ENCODE data around the gene CAMTA1. TPM values are rescaled to one million over a fixed set of nuclear protein-coding genes. Genes with fewer than 3 reads are reported as not detected.

CAMTA1 gene
- total RNA-seq, 1 experiment from 2014 or later = 60.0 TPM

DNA sequence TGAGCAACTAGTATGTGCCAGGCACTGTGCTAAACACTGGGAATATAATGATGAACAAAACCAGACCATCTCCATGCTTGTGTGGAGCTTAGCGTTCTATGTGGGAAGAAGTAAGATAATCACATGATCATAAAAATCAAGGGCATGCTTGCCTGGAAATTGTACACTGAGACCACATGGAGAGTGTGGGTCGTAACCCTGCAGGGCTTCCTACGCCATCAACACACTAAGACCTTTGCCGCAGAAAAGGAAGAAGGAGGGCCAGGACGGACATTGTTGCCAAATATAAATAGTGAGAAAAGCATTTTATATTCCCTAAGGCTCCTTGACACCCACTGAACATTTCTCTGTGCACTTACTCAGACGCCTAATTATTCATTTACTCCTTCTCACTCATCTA, 597.7 kb downstream of the CAMTA1 start:
- intact Hi-C loops (cut with micrococcal nuclease; ENCODE audit: unreplicated experiment) = no loop called here
- no TSS peak for BruUV-seq (replicated peaks)
- Histone ChIP-seq H3K9me3 (no peaks in the 10 kb centered on the region), H3K36me3 (ENCODE audit: control insufficient read depth, insufficient read depth, low read length) (no peaks in the 10 kb centered on the region), H3K27me3 (replicated peaks; ENCODE audit: control insufficient read depth, insufficient read depth, low read length) (no peaks in the 10 kb centered on the region), H3K4me1 (peaks cover 10% of the 10 kb centered on the region), H3K4me3 (ENCODE audit: low read depth, low read length) (no peak overlapping the region)
- H3K27ac Mint-ChIP-seq (ENCODE audit: unreplicated experiment) = no peak overlapping the region
- CTCF ChIA-PET = interaction anchor here (0.5 kb wide), 1 partner anchor 489 kb away, joined by 5 read pairs; no protein-coding TSS in a partner anchor
- no peaks in the 10 kb centered on the region for H3K36me3 Mint-ChIP-seq (ENCODE audit: insufficient read depth, unreplicated experiment)
- POLR2A ChIA-PET = no interaction called here
- peaks cover 8% of the 10 kb centered on the region for H3K4me1 Mint-ChIP-seq (ENCODE audit: low read depth, unreplicated experiment)
- no peak overlapping the region for H3K4me3 Mint-ChIP-seq (ENCODE audit: unreplicated experiment)
- DNase-seq = no peak
- no peaks in the 10 kb centered on the region for H3K9me3 Mint-ChIP-seq (ENCODE audit: unreplicated experiment)
- TF ChIP-seq, protein P1, sequence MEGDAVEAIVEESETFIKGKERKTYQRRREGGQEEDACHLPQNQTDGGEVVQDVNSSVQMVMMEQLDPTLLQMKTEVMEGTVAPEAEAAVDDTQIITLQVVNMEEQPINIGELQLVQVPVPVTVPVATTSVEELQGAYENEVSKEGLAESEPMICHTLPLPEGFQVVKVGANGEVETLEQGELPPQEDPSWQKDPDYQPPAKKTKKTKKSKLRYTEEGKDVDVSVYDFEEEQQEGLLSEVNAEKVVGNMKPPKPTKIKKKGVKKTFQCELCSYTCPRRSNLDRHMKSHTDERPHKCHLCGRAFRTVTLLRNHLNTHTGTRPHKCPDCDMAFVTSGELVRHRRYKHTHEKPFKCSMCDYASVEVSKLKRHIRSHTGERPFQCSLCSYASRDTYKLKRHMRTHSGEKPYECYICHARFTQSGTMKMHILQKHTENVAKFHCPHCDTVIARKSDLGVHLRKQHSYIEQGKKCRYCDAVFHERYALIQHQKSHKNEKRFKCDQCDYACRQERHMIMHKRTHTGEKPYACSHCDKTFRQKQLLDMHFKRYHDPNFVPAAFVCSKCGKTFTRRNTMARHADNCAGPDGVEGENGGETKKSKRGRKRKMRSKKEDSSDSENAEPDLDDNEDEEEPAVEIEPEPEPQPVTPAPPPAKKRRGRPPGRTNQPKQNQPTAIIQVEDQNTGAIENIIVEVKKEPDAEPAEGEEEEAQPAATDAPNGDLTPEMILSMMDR (IDR thresholded peaks at IDR 0.05; ENCODE audit: insufficient read depth in 1 of 2, low read depth in 1 of 2, low read length in 1 of 2, severe bottlenecking in 1 of 2, unreplicated experiment in 1 of 2) = no peak
- peaks cover 4% of the 10 kb centered on the region for H3K27me3 Mint-ChIP-seq (ENCODE audit: insufficient read depth, unreplicated experiment)

DNA sequence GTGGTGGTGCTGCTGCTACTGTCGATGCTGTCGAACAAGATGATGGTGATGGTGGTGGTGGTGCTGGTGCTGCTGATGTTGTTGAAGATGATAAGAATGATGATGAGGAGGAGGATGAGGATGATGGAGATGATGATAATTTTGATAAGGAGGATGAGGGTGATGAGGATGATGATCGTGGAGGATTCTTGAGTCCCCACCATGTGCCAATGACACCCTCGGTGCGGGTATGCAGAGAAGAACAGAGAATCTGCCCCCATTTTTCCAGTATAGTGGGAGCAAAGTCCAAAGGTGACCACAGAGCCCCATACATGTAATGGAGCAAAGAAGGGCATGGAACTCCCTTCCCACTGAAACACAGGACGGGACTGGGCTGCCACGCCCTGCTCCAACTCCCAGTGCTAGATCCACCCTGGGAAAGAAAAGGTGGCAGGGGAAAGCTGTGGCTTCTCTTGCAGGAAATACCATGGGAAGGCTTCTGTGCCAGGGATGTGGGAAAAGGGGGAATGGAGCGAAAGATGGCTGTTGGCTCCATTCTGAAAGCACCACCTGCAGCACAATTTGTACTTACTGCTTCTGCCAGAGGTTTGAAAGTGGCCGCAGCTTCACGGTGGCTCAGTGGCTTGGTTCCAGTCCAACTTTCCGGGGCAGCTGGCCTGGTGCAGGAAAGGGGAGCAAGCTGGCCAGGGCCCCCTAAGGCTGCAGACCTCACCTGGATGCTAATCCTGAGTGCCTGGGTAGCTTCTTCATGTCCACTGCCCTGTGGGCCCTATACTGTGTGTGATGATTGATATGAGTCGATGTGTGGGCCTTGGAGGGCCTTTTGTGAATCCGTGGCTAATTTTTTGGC, 598.6 kb downstream of the CAMTA1 start:
- BruUV-seq (replicated peaks) = no TSS peak
- Mint-ChIP-seq H3K4me3 (ENCODE audit: unreplicated experiment) (no peak overlapping the region), H3K9me3 (ENCODE audit: unreplicated experiment) (no peaks in the 10 kb centered on the region), H3K4me1 (ENCODE audit: low read depth, unreplicated experiment) (peaks cover 8% of the 10 kb centered on the region), H3K27ac (ENCODE audit: unreplicated experiment) (no peak overlapping the region), H3K27me3 (ENCODE audit: insufficient read depth, unreplicated experiment) (peaks cover 4% of the 10 kb centered on the region), H3K36me3 (ENCODE audit: insufficient read depth, unreplicated experiment) (no peaks in the 10 kb centered on the region)
- H3K4me1 ChIP-seq = peaks cover 13% of the 10 kb centered on the region
- intact Hi-C loops (cut with micrococcal nuclease; ENCODE audit: unreplicated experiment) = no loop called here
- DNase-seq = no peak
- no peaks in the 10 kb centered on the region for H3K27me3 ChIP-seq (replicated peaks; ENCODE audit: control insufficient read depth, insufficient read depth, low read length)
- ChIA-PET POLR2A (no interaction called here), CTCF (no interaction called here)
- TF ChIP-seq, protein P1 (IDR thresholded peaks at IDR 0.05; ENCODE audit: insufficient read depth in 1 of 2, low read depth in 1 of 2, low read length in 1 of 2, severe bottlenecking in 1 of 2, unreplicated experiment in 1 of 2) = no peak
- H3K9me3 ChIP-seq = no peaks in the 10 kb centered on the region
- H3K4me3 ChIP-seq (ENCODE audit: low read depth, low read length) = no peak overlapping the region
- H3K36me3 ChIP-seq (ENCODE audit: control insufficient read depth, insufficient read depth, low read length) = no peaks in the 10 kb centered on the region

DNA sequence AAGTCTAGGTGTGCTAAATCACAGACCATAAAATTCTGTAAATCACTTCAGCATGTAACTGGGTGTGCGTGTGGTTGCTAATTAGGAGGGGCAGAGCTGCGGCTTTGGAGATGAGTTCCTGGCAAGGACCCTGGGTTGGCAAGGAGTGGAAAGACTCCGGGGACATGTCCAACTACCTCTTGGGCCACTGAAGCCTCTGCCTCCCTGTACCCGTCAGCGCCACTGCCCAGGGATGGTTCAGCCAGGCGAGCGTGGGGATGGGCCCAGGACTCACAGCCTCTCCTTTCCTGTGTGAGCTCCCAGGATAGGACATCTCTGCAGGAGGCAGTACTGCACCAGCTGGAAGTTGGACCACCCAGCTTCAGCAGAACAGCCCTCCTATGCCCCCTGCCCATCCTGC, 599.4 kb downstream of the CAMTA1 start:
- no peaks in the 10 kb centered on the region for H3K36me3 ChIP-seq (ENCODE audit: control insufficient read depth, insufficient read depth, low read length)
- no peaks in the 10 kb centered on the region for H3K36me3 Mint-ChIP-seq (ENCODE audit: insufficient read depth, unreplicated experiment)
- H3K27me3 Mint-ChIP-seq (ENCODE audit: insufficient read depth, unreplicated experiment) = peaks cover 4% of the 10 kb centered on the region
- peaks cover 13% of the 10 kb centered on the region for H3K4me1 ChIP-seq
- H3K4me3 ChIP-seq (ENCODE audit: low read depth, low read length) = no peak overlapping the region
- no TSS peak for BruUV-seq (replicated peaks)
- no peak overlapping the region for H3K27ac Mint-ChIP-seq (ENCODE audit: unreplicated experiment)
- H3K9me3 ChIP-seq = no peaks in the 10 kb centered on the region
- H3K27me3 ChIP-seq (replicated peaks; ENCODE audit: control insufficient read depth, insufficient read depth, low read length) = no peaks in the 10 kb centered on the region
- H3K4me1 Mint-ChIP-seq (ENCODE audit: low read depth, unreplicated experiment) = peaks cover 8% of the 10 kb centered on the region
- H3K9me3 Mint-ChIP-seq (ENCODE audit: unreplicated experiment) = no peaks in the 10 kb centered on the region
- TF ChIP-seq, protein P1 (IDR thresholded peaks at IDR 0.05; ENCODE audit: insufficient read depth in 1 of 2, low read depth in 1 of 2, low read length in 1 of 2, severe bottlenecking in 1 of 2, unreplicated experiment in 1 of 2) = no peak
- H3K4me3 Mint-ChIP-seq (ENCODE audit: unreplicated experiment) = no peak overlapping the region
- DNase-seq = no peak
- intact Hi-C loops (cut with micrococcal nuclease; ENCODE audit: unreplicated experiment) = no loop called here
- ChIA-PET POLR2A (no interaction called here), CTCF (no interaction called here)
